HCT116 (cell line): ENCODE data around the gene DENND11. TPM values are rescaled to one million over a fixed set of nuclear protein-coding genes. Genes with fewer than 3 reads are reported as not detected.

Source experiments
- ATAC-seq: fragments of 200-7000 bp; cut with Tn5 transposase; 2 replicates; pipeline ENCODE4 v1.9.1; 2020; ENCODE audit warnings: mild to moderate bottlenecking, moderate library complexity
- BruUV-seq: library from RNA; stranded (reverse); fragments of 400-500 nt; replicated peaks from 2 replicates; lab custom pipeline; 2021; lab: Mats Ljungman, UMichigan
- CTCF ChIA-PET: fragments of 300-600 bp; sonication (Branson Sonifier 250); formaldehyde crosslinking; loops from one replicate; lab custom pipeline; 2021; ENCODE audit warnings: antibody characterized with exemption; lab: Charles Lee
- POLR2A ChIA-PET: fragments of 300-600, 350-600 bp; sonication (Branson Sonifier 250); formaldehyde crosslinking; loops from one replicate; lab custom pipeline; 2021; ENCODE audit warnings: antibody characterized with exemption; lab: Charles Lee
- RAD21 ChIA-PET, 2 experiments: fragments of 300-600 bp; sonication (Branson Sonifier 250); formaldehyde crosslinking; loops; one replicate each; lab custom pipeline; 2023; ENCODE audit warnings: low total read pairs in 2 of 2; ENCODE audit not compliant: uncharacterized antibody in 2 of 2, unreplicated experiment in 2 of 2, low non-redundant PET in 1 of 2; lab: Charles Lee
- DNase-seq: peaks from one replicate; pipeline ENCODE4 v3.0.0-alpha.2; 2010; ENCODE audit warnings: low read depth, low spot score
- H2AFZ ChIP-seq: fragments of 200-600 bp; shearing (Covaris generic), sonication (generic); 2 replicates; pipeline ENCODE4 v1.6.1; 2017; ENCODE audit warnings: low read depth, mixed run types, mixed read lengths, antibody characterized with exemption, low read length; ENCODE audit not compliant: poor library complexity, severe bottlenecking
- H3K27ac ChIP-seq: 2 replicates; pipeline ENCODE4 v1.5.1; 2012; ENCODE audit warnings: low read depth, low read length
- H3K27me3 ChIP-seq: fragments of 200-600 bp; sonication (generic); 2 replicates; pipeline ENCODE4 v1.6.1; 2016; ENCODE audit warnings: mixed run types, low read length, mixed read lengths; ENCODE audit not compliant: insufficient read depth
- H3K36me3 ChIP-seq, 2 experiments: fragments of 200-500 bp in 1 of 2; fragments of 200-600 bp in 1 of 2; sonication (Bioruptor generic) in 1 of 2; sonication (generic) in 1 of 2; 2 replicates each; pipeline versions ENCODE4 v1.5.1 to v1.6.1; 2014 to 2016; ENCODE audit warnings: low read length in 2 of 2, inconsistent platforms in 1 of 2, mixed read lengths in 1 of 2, mixed run types in 1 of 2; ENCODE audit not compliant: insufficient read depth in 2 of 2, control insufficient read depth in 1 of 2
- H3K4me1 ChIP-seq, 2 experiments: fragments of 200-600 bp in 1 of 2; sonication (generic) in 1 of 2; 2 replicates each; pipeline versions ENCODE4 v1.5.1 to v1.6.1; 2012 to 2017; ENCODE audit warnings: low read length in 2 of 2, inconsistent platforms in 1 of 2, mild to moderate bottlenecking in 1 of 2, mixed read lengths in 1 of 2, mixed run types in 1 of 2, moderate library complexity in 1 of 2; ENCODE audit not compliant: insufficient read depth in 2 of 2, control insufficient read depth in 1 of 2
- H3K4me2 ChIP-seq: fragments of 200-600 bp; sonication (generic); 2 replicates; pipeline ENCODE4 v1.6.1; 2017; ENCODE audit warnings: mixed run types, low read length, mixed read lengths
- H3K4me3 ChIP-seq, 2 experiments: fragments of 200-600 bp in 1 of 2; sonication (generic) in 1 of 2; replicated peaks in 1 of 2; 2 replicates each; pipeline ENCODE4 v1.5.1; 2011 to 2016; ENCODE audit warnings: low read length in 2 of 2, control low read depth in 1 of 2, low read depth in 1 of 2, mild to moderate bottlenecking in 1 of 2, mixed read lengths in 1 of 2, mixed run types in 1 of 2
- H3K79me2 ChIP-seq: fragments of 200-600 bp; sonication (generic); 2 replicates; pipeline ENCODE4 v1.6.1; 2017; ENCODE audit warnings: mild to moderate bottlenecking, mixed run types, low read length, moderate library complexity, mixed read lengths; ENCODE audit not compliant: insufficient read depth
- H3K9ac ChIP-seq: fragments of 200-600 bp; sonication (generic); 2 replicates; pipeline ENCODE4 v1.6.1; 2016; ENCODE audit warnings: low read length, mixed read lengths
- H3K9me2 ChIP-seq: fragments of 200-600 bp; sonication (generic), shearing (Covaris generic); 2 replicates; pipeline ENCODE4 v1.6.1; 2017; ENCODE audit warnings: mixed run types, mild to moderate bottlenecking, moderate library complexity; ENCODE audit not compliant: insufficient read depth
- H3K9me3 ChIP-seq, 2 experiments: fragments of 200-500 bp in 1 of 2; fragments of 200-600 bp in 1 of 2; sonication (Bioruptor generic) in 1 of 2; sonication (generic) in 1 of 2; 2 replicates each; pipeline ENCODE4 v1.6.1; 2014 to 2017; ENCODE audit warnings: low read length in 2 of 2, mixed read lengths in 2 of 2, inconsistent platforms in 1 of 2, low read depth in 1 of 2, mild to moderate bottlenecking in 1 of 2, mixed run types in 1 of 2, moderate library complexity in 1 of 2; ENCODE audit not compliant: control insufficient read depth in 1 of 2, insufficient read depth in 1 of 2
- H4K20me1 ChIP-seq: fragments of 200-600 bp; sonication (generic), shearing (Covaris generic); 2 replicates; pipeline ENCODE4 v1.6.1; 2017; ENCODE audit warnings: mixed run types, mild to moderate bottlenecking, moderate library complexity; ENCODE audit not compliant: insufficient read depth
- ATF3 ChIP-seq: IDR thresholded peaks from 2 replicates; pipeline ENCODE4 v1.6.1; 2012
- CBX3 ChIP-seq: IDR thresholded peaks from 2 replicates; pipeline ENCODE4 v1.6.1; 2012; ENCODE audit warnings: low read depth
- CEBPB ChIP-seq: IDR thresholded peaks from 2 replicates; pipeline ENCODE4 v1.6.1; 2012; ENCODE audit warnings: low read depth
- CTCF ChIP-seq, 3 experiments: fragments of 200-600 bp in 1 of 3; sonication (generic) in 1 of 3; IDR thresholded peaks in 2 of 3; conservative IDR thresholded peaks in 1 of 3; 2 replicates each; pipeline ENCODE4 v1.5.1; 2012 to 2017; ENCODE audit warnings: low read depth in 2 of 3, low read length in 2 of 3, antibody characterized with exemption in 1 of 3, borderline replicate concordance in 1 of 3, control low read depth in 1 of 3, mild to moderate bottlenecking in 1 of 3, mixed read lengths in 1 of 3, mixed run types in 1 of 3, moderate library complexity in 1 of 3; ENCODE audit not compliant: insufficient read depth in 1 of 3
- EGR1 ChIP-seq: IDR thresholded peaks from 2 replicates; pipeline ENCODE4 v1.6.1; 2012; ENCODE audit warnings: low read depth
- ELF1 ChIP-seq: IDR thresholded peaks from 2 replicates; pipeline ENCODE4 v1.6.1; 2012; ENCODE audit warnings: low read depth, borderline replicate concordance
- EZH2 ChIP-seq: fragments of 200-600 bp; sonication (generic); IDR thresholded peaks from 2 replicates; pipeline ENCODE4 v1.6.1; 2017; ENCODE audit warnings: antibody characterized with exemption, mixed run types
- EZH2phosphoT487 ChIP-seq: fragments of 200-600 bp; IDR thresholded peaks from 2 replicates; pipeline ENCODE4 v1.6.1; 2018; ENCODE audit warnings: antibody characterized with exemption, borderline replicate concordance
- FOSL1 ChIP-seq: IDR thresholded peaks from 2 replicates; pipeline ENCODE4 v1.6.1; 2012; ENCODE audit warnings: low read depth
- JUND ChIP-seq: IDR thresholded peaks from 2 replicates; pipeline ENCODE4 v1.6.1; 2012
- MAX ChIP-seq: IDR thresholded peaks from 2 replicates; pipeline ENCODE4 v1.6.1; 2012
- POLR2A ChIP-seq: IDR thresholded peaks from 2 replicates; pipeline ENCODE4 v1.7.0; 2011; ENCODE audit warnings: borderline replicate concordance; ENCODE audit not compliant: insufficient read depth, insufficient read length; ENCODE audit errors: extremely low read depth
- REST ChIP-seq: IDR thresholded peaks from 2 replicates; pipeline ENCODE4 v1.6.1; 2012; ENCODE audit warnings: low read depth
- SIN3A ChIP-seq: IDR thresholded peaks from 2 replicates; pipeline ENCODE4 v1.6.1; 2012; ENCODE audit warnings: low read depth
- SP1 ChIP-seq: IDR thresholded peaks from 2 replicates; pipeline ENCODE4 v1.6.1; 2012; ENCODE audit warnings: low read depth
- SRF ChIP-seq: IDR thresholded peaks from 2 replicates; pipeline ENCODE4 v1.6.1; 2012; ENCODE audit warnings: low read depth
- TCF7L2 ChIP-seq: IDR thresholded peaks from 2 replicates; pipeline ENCODE4 v1.7.0; 2011; ENCODE audit warnings: borderline replicate concordance, inconsistent platforms; ENCODE audit not compliant: insufficient read depth, insufficient read length; ENCODE audit errors: extremely low read depth
- ZBTB33 ChIP-seq: IDR thresholded peaks from 2 replicates; pipeline ENCODE4 v1.6.1; 2011; ENCODE audit warnings: mild to moderate bottlenecking, low read length, moderate library complexity; ENCODE audit not compliant: insufficient replicate concordance; ENCODE audit errors: extremely low read depth
- ZFX ChIP-seq: fragments of 450-650 bp; IDR thresholded peaks from 2 replicates; pipeline ENCODE4 v1.6.1; 2017
- ZNF274 ChIP-seq: fragments of 200-500 bp; sonication (Bioruptor generic); IDR thresholded peaks from 2 replicates; pipeline ENCODE4 v1.6.1; 2014; ENCODE audit warnings: mild to moderate bottlenecking, low read depth, low read length, inconsistent platforms
- intact Hi-C: fragments of 100-400 bp; cut with micrococcal nuclease; formaldehyde crosslinking; loops from 2 replicates; pipeline ENCODE4 v1.10.0; 2022
- total RNA-seq: library from RNA; stranded (reverse); gene quantifications from one replicate; pipeline ENCODE4 v1.2.1, GENCODE V29; 2021; ENCODE audit not compliant: unreplicated experiment

Gene DENND11
- total RNA-seq, 1 experiment from 2014 or later = 23.4 TPM

GRCh38 chr7:141665208-141666035 is 36.5 kb downstream of the DENND11 start:
- intact Hi-C loops = no loop called here
- DNase-seq = no peak

More at GRCh38 chr7:141665208-141666035, 36.5 kb downstream of the DENND11 start:
- Histone ChIP-seq H3K4me3 (no peak overlapping the region), H3K4me2 (no peak overlapping the region)
- ATAC-seq = no peak
- no peak for TF ChIP-seq EGR1
- TF ChIP-seq ATF3 = no peak
- no peak for TF ChIP-seq TCF7L2
- no peak for TF ChIP-seq MAX
- TF ChIP-seq EZH2 = no peak
- no peak for TF ChIP-seq POLR2A
- TF ChIP-seq CBX3 = no peak
- TF ChIP-seq ZFX = no peak
- TF ChIP-seq ZNF274 = no peak
- TF ChIP-seq FOSL1 = no peak
- no peak for TF ChIP-seq ELF1
- TF ChIP-seq SIN3A = no peak
- TF ChIP-seq EZH2phosphoT487 = no peak
- TF ChIP-seq SRF = no peak
- no peak for TF ChIP-seq CTCF (IDR thresholded peaks at IDR 0.05 in 2 of 3, conservative IDR thresholded peaks at IDR 0.05 in 1 of 3; ENCODE audit: borderline replicate concordance in 1 of 3, insufficient read depth in 1 of 3, low read depth in 2 of 3, low read length in 2 of 3)
- TF ChIP-seq SP1 = no peak
- no peak for TF ChIP-seq CEBPB
- no peak for TF ChIP-seq JUND
- no peak for TF ChIP-seq REST
- TF ChIP-seq ZBTB33 = no peak
- TF ChIP-seq, all 23 proteins: peak for 0
- Histone ChIP-seq H3K27ac (no peak overlapping the region), H3K9me3 (no peaks in the 10 kb centered on the region), H3K36me3 (peaks cover 7 to 19% of the 10 kb centered on the region in 2 experiments; a peak in 3 of 4 replicates), H3K79me2 (no peaks in the 10 kb centered on the region), H2AFZ (no peak overlapping the region), H3K9ac (no peak overlapping the region), H3K27me3 (no peaks in the 10 kb centered on the region), H3K9me2 (no peaks in the 10 kb centered on the region), H3K4me1 (peaks cover 0 to 7% of the 10 kb centered on the region in 2 experiments; a peak in 1 of 4 replicates), H4K20me1 (no peaks in the 10 kb centered on the region)
- POLR2A ChIA-PET = no interaction called here
- CTCF ChIA-PET = interaction anchor here (1.1 kb wide), 1 partner anchor 11 kb away, joined by 3 read pairs; no protein-coding TSS in a partner anchor
- RAD21 ChIA-PET = no interaction called here
- no TSS peak for BruUV-seq
